HUES48 (cell line): ENCODE results near the gene BMPR1B.

Source experiments
- H3K27ac ChIP-seq: one replicate; pipeline ENCODE4 v1.7.0; 2013; ENCODE audit warnings: low read depth, low read length, inconsistent platforms
- H3K27me3 ChIP-seq: 2 replicates; pipeline ENCODE4 v1.6.1; 2013; ENCODE audit warnings: mild to moderate bottlenecking, low read length; ENCODE audit not compliant: control insufficient read depth, insufficient read depth
- H3K36me3 ChIP-seq: 2 replicates; pipeline ENCODE4 v1.6.1; 2013; ENCODE audit warnings: low read length; ENCODE audit not compliant: control insufficient read depth, insufficient read depth
- H3K4me1 ChIP-seq: 2 replicates; pipeline ENCODE4 v1.6.1; 2013; ENCODE audit warnings: mild to moderate bottlenecking, low read length; ENCODE audit not compliant: control insufficient read depth, insufficient read depth
- H3K4me3 ChIP-seq: 2 replicates; pipeline ENCODE4 v1.5.1; 2013; ENCODE audit warnings: mild to moderate bottlenecking, low read depth, low read length
- H3K9ac ChIP-seq: 2 replicates; pipeline ENCODE4 v1.6.1; 2013; ENCODE audit warnings: mild to moderate bottlenecking, low read depth, low read length, moderate library complexity
- H3K9me3 ChIP-seq: 2 replicates; pipeline ENCODE4 v1.6.1; 2013; ENCODE audit warnings: low read length; ENCODE audit not compliant: control insufficient read depth, insufficient read depth

The BMPR1B gene

GRCh38 chr4:94757192-94758140 is at the start of gene BMPR1B:
Gene BMPR1B (plus strand): TSS chr4:94757955. CDS start chr4:95104425, 346,470 bp downstream.
- peaks cover 15% of the 10 kb centered on the region for H3K4me1 ChIP-seq
- H3K9me3 ChIP-seq: no peaks in the 10 kb centered on the region
- peak within 1 kb of the TSS; percentile 48 for H3K9ac ChIP-seq
- H3K27me3 ChIP-seq: peaks cover 61% of the 10 kb centered on the region
- no peak within 1 kb of the TSS for H3K27ac ChIP-seq
- H3K4me3 ChIP-seq: peak within 1 kb of the TSS; percentile 55
- no peaks in the 10 kb centered on the region for H3K36me3 ChIP-seq

GRCh38 chr4:94711635-94712034 is 46.1 kb upstream of the BMPR1B start:
- Histone ChIP-seq H3K9me3 (no peaks in the 10 kb centered on the region), H3K27me3 (no peaks in the 10 kb centered on the region), H3K4me3 (no peak overlapping the region), H3K27ac (no peak overlapping the region), H3K9ac (no peak overlapping the region), H3K4me1 (no peaks in the 10 kb centered on the region), H3K36me3 (no peaks in the 10 kb centered on the region)

DNA sequence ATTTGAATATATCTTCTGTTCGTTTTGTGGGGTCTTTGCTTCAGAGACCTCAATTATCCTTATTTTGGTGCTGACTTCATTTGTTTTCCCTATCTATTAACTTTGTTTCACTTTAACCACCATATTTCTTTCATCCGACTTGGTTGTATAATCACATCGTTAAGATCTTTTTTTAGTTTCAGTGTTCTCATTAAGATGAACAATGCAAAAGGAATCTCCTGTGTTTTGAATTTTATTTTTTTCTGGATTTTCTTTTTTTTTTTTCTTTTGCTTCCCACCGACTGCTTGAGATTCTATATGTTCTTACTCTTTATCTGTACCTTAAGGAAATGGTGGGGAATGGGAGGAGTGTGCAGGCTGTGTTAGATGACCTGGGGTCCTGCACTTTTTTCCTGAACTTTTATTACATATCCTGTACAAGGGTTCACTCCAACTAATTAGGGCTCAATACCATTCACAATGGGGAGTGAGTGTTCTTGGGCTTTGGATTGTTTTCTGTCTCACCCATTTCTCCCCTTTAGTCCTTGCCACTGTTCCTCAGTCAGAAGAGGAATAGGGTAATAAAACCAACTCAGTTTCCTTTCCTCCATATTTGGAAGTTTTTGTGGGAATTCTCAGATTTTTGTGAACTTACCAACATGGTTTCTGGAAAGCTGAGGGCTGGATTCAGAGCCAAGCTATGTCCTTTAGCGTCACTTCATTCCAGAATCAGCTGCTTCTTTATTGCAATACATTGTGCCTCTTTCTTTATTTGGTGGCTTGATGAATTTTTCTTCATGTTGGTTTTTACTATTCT is 43.2 kb upstream of the BMPR1B start:
- no peaks in the 10 kb centered on the region for H3K36me3 ChIP-seq
- no peak overlapping the region for H3K27ac ChIP-seq
- H3K9me3 ChIP-seq: no peaks in the 10 kb centered on the region
- H3K4me1 ChIP-seq: no peaks in the 10 kb centered on the region
- no peaks in the 10 kb centered on the region for H3K27me3 ChIP-seq
- no peak overlapping the region for H3K4me3 ChIP-seq
- H3K9ac ChIP-seq: no peak overlapping the region

DNA sequence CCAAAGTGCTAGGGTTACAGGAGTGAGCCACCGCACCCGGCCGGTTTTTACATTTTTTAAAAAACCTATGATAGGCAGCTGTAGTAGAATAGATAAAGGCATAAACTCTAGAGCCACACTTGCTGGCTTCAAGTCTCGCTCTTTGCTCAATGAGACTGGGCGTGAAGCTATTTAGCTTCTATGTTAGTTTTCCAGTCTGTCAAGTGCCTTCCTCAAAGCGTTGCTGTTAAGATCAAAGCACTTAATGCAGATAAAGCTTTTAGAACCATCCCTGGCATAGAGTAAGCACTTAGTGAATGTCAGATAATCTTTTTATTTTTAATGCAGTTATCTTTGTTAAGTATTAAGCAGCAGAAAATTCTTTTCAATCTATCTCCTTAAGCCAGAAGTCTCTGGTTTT is 42.0 kb upstream of the BMPR1B start:
- Histone ChIP-seq H3K4me3 (no peak overlapping the region), H3K4me1 (no peaks in the 10 kb centered on the region), H3K36me3 (no peaks in the 10 kb centered on the region), H3K9me3 (no peaks in the 10 kb centered on the region), H3K27me3 (no peaks in the 10 kb centered on the region), H3K9ac (no peak overlapping the region), H3K27ac (no peak overlapping the region)

DNA sequence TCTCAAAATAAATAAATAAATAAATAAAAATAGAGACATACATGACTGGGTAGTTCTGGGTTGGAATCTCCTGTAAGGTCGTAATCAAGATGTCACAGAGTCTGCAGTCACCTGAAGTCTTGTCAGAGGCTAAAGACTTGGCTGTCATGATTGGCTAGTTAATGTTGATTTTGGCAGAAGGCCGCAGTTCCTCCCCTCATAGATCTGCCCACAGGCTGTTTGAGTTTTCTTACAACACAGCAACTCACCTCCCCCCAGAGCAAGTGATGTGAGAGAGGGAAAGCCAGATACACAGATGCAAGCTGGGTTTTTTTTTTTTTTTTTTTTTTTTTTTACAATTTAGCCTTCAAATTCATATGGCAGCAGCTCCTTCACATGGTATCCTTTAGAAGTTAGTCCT is 36.4 kb upstream of the BMPR1B start:
- H3K27me3 ChIP-seq: no peaks in the 10 kb centered on the region

DNA sequence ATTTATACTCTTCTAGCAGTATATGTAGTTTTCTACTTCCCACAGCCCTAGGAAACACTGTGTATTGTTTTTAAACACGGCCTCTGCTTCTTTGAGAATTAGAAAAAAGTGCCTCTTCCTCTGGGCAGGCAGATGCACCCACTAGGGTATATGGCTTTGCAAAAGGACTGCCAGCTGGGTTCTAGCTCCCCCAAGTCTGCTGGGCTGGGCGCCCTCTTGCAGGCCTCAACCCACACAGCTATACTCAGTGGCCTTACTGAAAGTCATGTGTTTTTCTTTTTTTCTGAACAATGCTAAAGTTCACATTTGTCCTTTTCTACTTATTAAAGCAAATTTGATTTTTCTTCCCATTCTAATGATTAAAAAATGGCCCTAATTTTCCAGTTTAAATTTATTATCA is 35.5 kb upstream of the BMPR1B start:
- H3K9ac ChIP-seq: no peak overlapping the region
- H3K4me1 ChIP-seq: 0 out of 2 replicates have a peak, but pooled peaks cover 9% of the 10 kb centered on the region
- H3K9me3 ChIP-seq: no peaks in the 10 kb centered on the region
- no peaks in the 10 kb centered on the region for H3K36me3 ChIP-seq
- no peak overlapping the region for H3K27ac ChIP-seq
- no peaks in the 10 kb centered on the region for H3K27me3 ChIP-seq
- no peak overlapping the region for H3K4me3 ChIP-seq

More for the DNA sequence above, 36.4 kb upstream of the BMPR1B start:
- no peaks in the 10 kb centered on the region for H3K36me3 ChIP-seq
- no peak overlapping the region for H3K27ac ChIP-seq
- H3K9me3 ChIP-seq: no peaks in the 10 kb centered on the region
- no peak overlapping the region for H3K4me3 ChIP-seq
- H3K4me1 ChIP-seq: 0 out of 2 replicates have a peak, but pooled peaks cover 3% of the 10 kb centered on the region
- no peak overlapping the region for H3K9ac ChIP-seq

- no peaks in the 10 kb centered on the region for H3K9me3 ChIP-seq
- no peaks in the 10 kb centered on the region for H3K36me3 ChIP-seq
- no peaks in the 10 kb centered on the region for H3K27me3 ChIP-seq
- H3K27ac ChIP-seq: no peak overlapping the region
- no peak overlapping the region for H3K9ac ChIP-seq
- 0 out of 2 replicates have a peak, but pooled peaks cover 9% of the 10 kb centered on the region for H3K4me1 ChIP-seq
- no peak overlapping the region for H3K4me3 ChIP-seq
These were observed 35.0 kb upstream of the BMPR1B start for GRCh38 chr4:94722748-94723147.

- Histone ChIP-seq H3K9ac (no peak overlapping the region), H3K4me3 (no peak overlapping the region), H3K27ac (no peak overlapping the region), H3K36me3 (no peaks in the 10 kb centered on the region), H3K4me1 (0 out of 2 replicates have a peak, but pooled peaks cover 9% of the 10 kb centered on the region), H3K9me3 (no peaks in the 10 kb centered on the region), H3K27me3 (no peaks in the 10 kb centered on the region)
These were observed 33.6 kb upstream of the BMPR1B start for GRCh38 chr4:94724016-94724790.

GRCh38 chr4:94726524-94727123 is 31.1 kb upstream of the BMPR1B start:
- H3K9me3 ChIP-seq: no peaks in the 10 kb centered on the region
- no peaks in the 10 kb centered on the region for H3K36me3 ChIP-seq
- H3K27ac ChIP-seq: no peak overlapping the region
- no peak overlapping the region for H3K9ac ChIP-seq
- no peaks in the 10 kb centered on the region for H3K27me3 ChIP-seq
- no peak overlapping the region for H3K4me3 ChIP-seq
- H3K4me1 ChIP-seq: 0 out of 2 replicates have a peak, but pooled peaks cover 9% of the 10 kb centered on the region

GRCh38 chr4:94728056-94728766 is 29.5 kb upstream of the BMPR1B start:
- 0 out of 2 replicates have a peak, but pooled peaks cover 9% of the 10 kb centered on the region for H3K4me1 ChIP-seq
- no peaks in the 10 kb centered on the region for H3K27me3 ChIP-seq
- H3K36me3 ChIP-seq: no peaks in the 10 kb centered on the region
- H3K9me3 ChIP-seq: no peaks in the 10 kb centered on the region
- no peak overlapping the region for H3K4me3 ChIP-seq
- H3K27ac ChIP-seq: no peak overlapping the region
- H3K9ac ChIP-seq: no peak overlapping the region
